Astrocyte (in vitro differentiated cells and primary cell): ENCODE measurements around the gene CCDC74B. TPM values are rescaled to one million over a fixed set of nuclear protein-coding genes. Genes with fewer than 3 reads are reported as not detected.
"Not testable (repeated sequence)": the region's sequence is repeated elsewhere in the genome, so short reads cannot be mapped to it uniquely, and the experiment has no call there.

Experiments
- DNase-seq: peaks from one replicate; pipeline ENCODE4 v3.0.0-alpha.2; 2010; ENCODE audit warnings: low read depth
- FAIRE-seq: peaks from 2 replicates; lab custom pipeline; 2011; peaks lifted over from hg19 to GRCh38; lab: Jason Lieb, UNC
- H2AFZ ChIP-seq: 2 replicates; pipeline ENCODE4 v1.6.0; 2012; ENCODE audit warnings: low read depth, low read length, inconsistent platforms
- H3K27ac ChIP-seq: 2 replicates; pipeline ENCODE4 v1.5.1; 2011; ENCODE audit warnings: low read depth, low read length, inconsistent platforms
- H3K27me3 ChIP-seq: 2 replicates; pipeline ENCODE4 v1.6.0; 2011; ENCODE audit warnings: low read length, inconsistent platforms; ENCODE audit not compliant: insufficient read depth
- H3K36me3 ChIP-seq: 2 replicates; pipeline ENCODE4 v1.5.1; 2011; ENCODE audit warnings: low read length, inconsistent platforms; ENCODE audit not compliant: insufficient read depth
- H3K4me1 ChIP-seq: 2 replicates; pipeline ENCODE4 v1.5.1; 2011; ENCODE audit warnings: low read length, inconsistent platforms; ENCODE audit not compliant: insufficient read depth
- H3K4me2 ChIP-seq: 2 replicates; pipeline ENCODE4 v1.6.0; 2012; ENCODE audit warnings: low read length, inconsistent platforms
- H3K4me3 ChIP-seq: 2 replicates; pipeline ENCODE4 v1.5.1; 2011; ENCODE audit warnings: low read depth, mild to moderate bottlenecking, low read length, inconsistent platforms; ENCODE audit not compliant: insufficient read depth
- H3K79me2 ChIP-seq: 2 replicates; pipeline ENCODE4 v1.6.0; 2012; ENCODE audit warnings: mild to moderate bottlenecking, low read length, inconsistent platforms; ENCODE audit not compliant: insufficient read depth
- H3K9ac ChIP-seq: 2 replicates; pipeline ENCODE4 v1.6.0; 2012; ENCODE audit warnings: mild to moderate bottlenecking, low read length, inconsistent platforms
- H3K9me3 ChIP-seq: 2 replicates; pipeline ENCODE4 v1.5.1; 2012; ENCODE audit warnings: low read depth, mild to moderate bottlenecking, low read length, inconsistent platforms; ENCODE audit not compliant: insufficient read depth
- H4K20me1 ChIP-seq: 2 replicates; pipeline ENCODE4 v1.6.0; 2012; ENCODE audit warnings: low read length, inconsistent platforms; ENCODE audit not compliant: insufficient read depth
- H3K27ac Mint-ChIP-seq: one replicate; pipeline ENCODE4 v1.8.0; 2021; ENCODE audit warnings: mild to moderate bottlenecking, mixed read lengths; ENCODE audit not compliant: unreplicated experiment
- H3K27me3 Mint-ChIP-seq: one replicate; pipeline ENCODE4 v1.8.0; 2021; ENCODE audit warnings: low read depth, mixed read lengths; ENCODE audit not compliant: unreplicated experiment
- H3K36me3 Mint-ChIP-seq: one replicate; pipeline ENCODE4 v1.8.0; 2021; ENCODE audit warnings: low read depth, mixed read lengths; ENCODE audit not compliant: unreplicated experiment
- H3K4me1 Mint-ChIP-seq: one replicate; pipeline ENCODE4 v1.8.0; 2021; ENCODE audit warnings: low read depth, mixed read lengths; ENCODE audit not compliant: unreplicated experiment
- H3K4me3 Mint-ChIP-seq: one replicate; pipeline ENCODE4 v1.8.0; 2021; ENCODE audit warnings: mild to moderate bottlenecking, moderate library complexity, mixed read lengths; ENCODE audit not compliant: unreplicated experiment
- H3K9me3 Mint-ChIP-seq: one replicate; pipeline ENCODE4 v1.8.0; 2021; ENCODE audit warnings: mild to moderate bottlenecking, mixed read lengths; ENCODE audit not compliant: unreplicated experiment
- CTCF ChIP-seq: IDR thresholded peaks from 2 replicates; pipeline ENCODE4 v1.5.1; 2011; ENCODE audit warnings: low read depth, mild to moderate bottlenecking, inconsistent platforms, low read length, moderate library complexity; ENCODE audit not compliant: insufficient read depth
- EZH2 ChIP-seq: IDR thresholded peaks from 2 replicates; pipeline ENCODE4 v1.6.1; 2012; ENCODE audit warnings: mild to moderate bottlenecking, low read length, inconsistent platforms; ENCODE audit not compliant: insufficient read depth
- total RNA-seq: library from RNA; stranded (reverse); gene quantifications from 2 replicates; pipeline ENCODE4 v1.2.1, GENCODE V29; 2021

CCDC74B gene
- total RNA-seq, 1 donor from 2014 or later, result 3.0 TPM

- H4K20me1 ChIP-seq, result peaks cover 6% of the 10 kb centered on the region
- Mint-ChIP-seq H3K27me3 (no peaks in the 10 kb centered on the region), H3K27ac (no peak overlapping the region), H3K36me3 (peaks cover 13% of the 10 kb centered on the region), H3K4me3 (no peak overlapping the region), H3K4me1 (peaks cover 2% of the 10 kb centered on the region), H3K9me3 (no peaks in the 10 kb centered on the region)
- no peak overlapping the region for H3K27ac ChIP-seq
- H3K27me3 ChIP-seq, result no peaks in the 10 kb centered on the region
- H3K36me3 ChIP-seq, result peaks cover 19% of the 10 kb centered on the region
- no peaks in the 10 kb centered on the region for H3K79me2 ChIP-seq
- H2AFZ ChIP-seq, result no peak overlapping the region
- H3K9me3 ChIP-seq, result no peaks in the 10 kb centered on the region
- no peak overlapping the region for H3K4me3 ChIP-seq
- DNase-seq, result no peak
- no peak overlapping the region for H3K9ac ChIP-seq
- H3K4me2 ChIP-seq, result no peak overlapping the region
- FAIRE-seq, result no peak
- H3K4me1 ChIP-seq, result no peaks in the 10 kb centered on the region
- TF ChIP-seq EZH2 (no peak), CTCF (no peak)
Measured at GRCh38 chr2:130165293-130166016, 20.5 kb upstream of the CCDC74B start.

DNA sequence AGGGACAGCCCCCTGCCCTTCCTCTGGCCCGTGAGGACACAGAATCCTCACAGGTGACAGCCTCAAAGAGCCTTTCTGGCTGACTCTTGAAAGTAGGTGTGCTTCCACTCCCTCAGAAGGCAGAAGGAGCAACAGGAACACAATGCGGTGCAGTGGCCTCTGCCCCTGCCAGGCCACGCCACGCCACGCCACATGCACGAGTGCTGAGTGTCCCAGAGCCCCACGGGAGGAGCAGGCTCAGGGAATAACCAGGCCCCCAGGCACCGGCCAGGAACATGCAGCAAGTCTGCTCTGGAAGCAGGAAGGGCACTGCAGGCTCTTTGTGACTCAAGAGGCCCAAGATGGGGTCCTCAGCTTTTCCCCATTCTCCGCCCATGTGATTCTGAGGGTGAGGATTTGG lies 18.1 kb upstream of the CCDC74B start:
- no peak overlapping the region for H3K9ac ChIP-seq
- H3K36me3 ChIP-seq, result peaks cover 19% of the 10 kb centered on the region
- FAIRE-seq, result no peak

DNA sequence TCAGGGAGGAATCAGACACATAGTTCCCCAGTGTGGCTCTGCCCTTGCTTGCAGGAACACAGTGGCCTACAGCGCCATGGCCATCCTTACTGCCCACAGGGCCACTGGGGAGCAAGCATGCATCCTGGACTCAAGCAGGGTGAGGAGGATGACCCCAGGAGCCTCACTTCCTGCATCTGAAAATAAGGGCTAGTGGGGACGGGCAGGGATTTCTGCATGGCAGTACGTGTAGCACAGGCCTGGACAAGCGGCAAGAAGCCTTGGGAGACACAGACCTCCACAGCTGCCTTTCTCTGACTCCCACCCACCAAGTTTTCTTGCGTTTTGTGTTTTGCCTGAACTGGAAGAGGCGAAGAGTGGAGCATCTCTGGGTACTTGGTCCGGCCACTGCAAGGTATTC lies 17.6 kb upstream of the CCDC74B start:
- not testable (repeated sequence) for H3K9ac ChIP-seq, H3K9me3 ChIP-seq, H3K9me3 Mint-ChIP-seq, H2AFZ ChIP-seq, H3K27ac Mint-ChIP-seq, H3K27me3 Mint-ChIP-seq, H3K4me3 ChIP-seq, DNase-seq, H4K20me1 ChIP-seq, H3K79me2 ChIP-seq, FAIRE-seq, H3K4me1 Mint-ChIP-seq, H3K4me3 Mint-ChIP-seq, H3K4me1 ChIP-seq, H3K27me3 ChIP-seq, H3K27ac ChIP-seq, H3K4me2 ChIP-seq
- peaks cover 15% of the 10 kb centered on the region for H3K36me3 ChIP-seq
- peaks cover 13% of the 10 kb centered on the region for H3K36me3 Mint-ChIP-seq

More for the DNA sequence above, 18.1 kb upstream of the CCDC74B start:
- no peak overlapping the region for H3K4me3 ChIP-seq
- no peaks in the 10 kb centered on the region for H3K4me1 ChIP-seq
- Mint-ChIP-seq H3K9me3 (no peaks in the 10 kb centered on the region), H3K27ac (no peak overlapping the region), H3K4me1 (peaks cover 2% of the 10 kb centered on the region), H3K4me3 (no peak overlapping the region), H3K36me3 (peaks cover 13% of the 10 kb centered on the region), H3K27me3 (no peaks in the 10 kb centered on the region)
- H3K27me3 ChIP-seq, result no peaks in the 10 kb centered on the region
- no peak for TF ChIP-seq CTCF
- no peak for TF ChIP-seq EZH2
- H3K27ac ChIP-seq, result no peak overlapping the region
- H2AFZ ChIP-seq, result no peak overlapping the region
- peaks cover 4% of the 10 kb centered on the region for H4K20me1 ChIP-seq
- no peaks in the 10 kb centered on the region for H3K79me2 ChIP-seq
- H3K4me2 ChIP-seq, result no peak overlapping the region
- no peaks in the 10 kb centered on the region for H3K9me3 ChIP-seq
- no peak for DNase-seq

GRCh38 chr2:130160838-130161705 lies 16.2 kb upstream of the CCDC74B start:
- not testable (repeated sequence) for H3K9ac ChIP-seq, H3K27me3 Mint-ChIP-seq, H3K9me3 ChIP-seq, H3K79me2 ChIP-seq, H3K4me3 ChIP-seq, H3K27ac Mint-ChIP-seq, FAIRE-seq, H3K4me1 ChIP-seq, H3K27ac ChIP-seq, H2AFZ ChIP-seq, H4K20me1 ChIP-seq, H3K4me3 Mint-ChIP-seq, H3K27me3 ChIP-seq, DNase-seq, H3K4me2 ChIP-seq, H3K4me1 Mint-ChIP-seq, H3K9me3 Mint-ChIP-seq
- peaks cover 11% of the 10 kb centered on the region for H3K36me3 Mint-ChIP-seq
- peaks cover 11% of the 10 kb centered on the region for H3K36me3 ChIP-seq
